ENCODE results near the gene ZNF416.

The ZNF416 gene

DNA sequence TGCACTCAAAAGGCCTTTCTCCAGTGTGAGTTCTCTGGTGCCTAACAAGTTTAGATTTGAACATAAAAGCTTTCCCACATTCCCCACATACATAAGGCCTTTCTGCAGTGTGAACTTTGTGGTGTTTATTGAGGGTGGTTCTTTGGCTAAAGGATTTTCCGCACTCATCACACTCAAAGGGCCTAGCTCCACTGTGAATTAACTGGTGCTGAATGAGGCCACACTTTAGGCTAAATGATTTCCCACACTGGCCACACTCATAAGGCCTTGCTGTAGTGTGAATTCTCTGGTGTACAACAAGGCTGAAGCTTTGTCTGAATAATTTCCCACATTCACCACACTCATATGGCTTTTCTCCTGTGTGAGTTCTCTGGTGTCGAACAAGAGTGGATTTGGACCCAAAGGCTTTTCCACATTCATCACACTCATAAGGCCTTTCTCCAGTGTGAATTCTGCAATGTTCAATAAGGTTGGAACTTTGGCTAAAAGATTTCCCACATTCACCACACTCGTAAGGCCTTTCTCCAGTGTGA is 6.2 kb downstream of the ZNF416 start:
- Mint-ChIP-seq H3K27ac (no peak overlapping the region), H3K4me1 (peaks cover 7% of the 10 kb centered on the region), H3K36me3 (ENCODE audit: low read depth) (peaks cover 78% of the 10 kb centered on the region), H3K9me3 (peaks cover 78% of the 10 kb centered on the region), H3K4me3 (no peak overlapping the region), H3K27me3 (no peaks in the 10 kb centered on the region)
- DNase-seq, result no peak
- ATAC-seq, result no peak

DNA sequence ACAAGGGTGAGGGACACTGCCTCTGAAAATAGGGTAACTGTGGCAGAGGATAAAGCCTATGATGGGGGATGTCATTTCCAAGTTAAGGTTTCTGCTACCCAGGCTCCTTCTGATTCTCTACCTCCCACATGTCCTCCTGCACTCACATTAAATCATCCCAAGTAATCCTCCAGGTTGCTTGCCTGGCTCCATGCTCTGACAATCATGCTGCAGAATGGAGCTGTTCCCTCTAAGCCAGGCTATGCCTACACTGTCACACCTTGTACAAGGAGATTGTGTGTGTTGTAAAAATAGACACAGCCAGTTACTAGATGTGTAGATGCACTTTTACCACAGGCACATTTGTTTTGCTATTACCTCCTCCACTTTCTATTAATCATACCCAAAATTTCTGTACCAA is 8.0 kb downstream of the ZNF416 start:
- H3K36me3 Mint-ChIP-seq (ENCODE audit: low read depth), result peaks cover 74% of the 10 kb centered on the region
- no peak for DNase-seq
- no peaks in the 10 kb centered on the region for H3K4me1 Mint-ChIP-seq
- no peak overlapping the region for H3K4me3 Mint-ChIP-seq
- no peak overlapping the region for H3K27ac Mint-ChIP-seq
- ATAC-seq, result no peak
- H3K9me3 Mint-ChIP-seq, result peaks cover 78% of the 10 kb centered on the region
- H3K27me3 Mint-ChIP-seq, result no peaks in the 10 kb centered on the region

DNA sequence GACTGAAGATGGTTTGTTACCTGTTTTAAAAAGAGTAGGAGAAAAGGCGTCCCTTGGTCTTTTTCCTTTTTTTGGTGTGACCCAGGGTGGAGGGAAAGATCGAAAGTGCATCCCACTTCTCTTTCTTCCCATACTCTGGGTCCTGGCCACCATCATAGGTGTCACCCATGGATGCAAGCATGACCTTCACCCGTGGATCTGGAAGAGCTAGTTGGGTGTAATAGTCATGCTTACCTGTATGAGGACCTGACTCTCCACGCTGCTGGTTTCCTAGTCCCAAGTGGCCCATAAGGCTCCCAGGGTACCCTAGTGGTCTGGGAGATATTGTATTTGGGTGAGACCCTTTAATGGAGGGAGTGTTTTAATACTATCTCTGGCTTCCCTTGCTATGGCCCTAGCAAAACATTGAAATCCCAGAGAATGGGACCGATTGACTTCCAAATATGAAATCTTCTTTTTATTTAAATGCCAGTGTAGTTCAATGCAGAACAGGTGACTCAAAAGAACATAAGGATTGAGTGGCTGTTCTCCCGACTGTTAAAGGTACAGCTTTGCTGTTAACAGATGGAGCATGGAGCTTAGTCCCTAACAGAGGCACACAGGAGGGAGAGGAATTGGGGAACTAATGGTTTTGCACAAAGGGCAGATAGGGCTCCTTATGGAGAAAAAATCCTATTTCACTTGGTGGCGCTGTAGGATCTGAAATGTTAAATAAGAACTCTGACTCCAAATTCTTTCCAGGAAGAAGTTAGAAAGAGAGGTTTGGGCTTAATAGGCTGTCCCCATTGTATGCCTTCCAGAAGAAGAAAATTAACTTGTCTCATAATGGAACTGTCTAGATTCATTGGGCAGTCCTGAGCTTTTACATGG is 12.1 kb downstream of the ZNF416 start:
- H3K4me1 Mint-ChIP-seq, result no peaks in the 10 kb centered on the region
- H3K27ac Mint-ChIP-seq, result no peak overlapping the region
- H3K9me3 Mint-ChIP-seq, result peaks cover 74% of the 10 kb centered on the region
- H3K36me3 Mint-ChIP-seq (ENCODE audit: low read depth), result peaks cover 50% of the 10 kb centered on the region
- ATAC-seq (no peak), DNase-seq (no peak)
- peaks cover 6% of the 10 kb centered on the region for H3K27me3 Mint-ChIP-seq
- no peak overlapping the region for H3K4me3 Mint-ChIP-seq

DNA sequence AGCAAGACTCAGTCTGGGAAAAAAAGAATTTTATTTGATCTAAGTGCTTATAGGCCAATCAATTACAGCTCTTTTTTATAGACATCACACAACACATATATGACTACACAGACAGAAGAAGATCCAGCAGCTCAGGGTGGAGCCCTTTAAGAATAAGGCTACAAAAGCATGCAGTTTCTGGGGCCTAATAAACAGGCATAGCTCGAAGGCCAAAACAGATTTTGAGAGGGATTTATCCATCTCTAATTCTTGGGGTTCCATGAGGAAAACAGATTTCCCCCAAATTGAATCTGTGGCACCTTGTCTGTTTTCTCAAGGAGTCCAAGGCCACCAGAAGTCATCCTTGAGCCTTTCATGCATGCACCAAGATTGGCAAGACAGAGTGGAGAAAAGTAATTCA is 15.2 kb downstream of the ZNF416 start:
- H3K4me3 Mint-ChIP-seq, result no peak overlapping the region
- peaks cover 69% of the 10 kb centered on the region for H3K9me3 Mint-ChIP-seq

DNA sequence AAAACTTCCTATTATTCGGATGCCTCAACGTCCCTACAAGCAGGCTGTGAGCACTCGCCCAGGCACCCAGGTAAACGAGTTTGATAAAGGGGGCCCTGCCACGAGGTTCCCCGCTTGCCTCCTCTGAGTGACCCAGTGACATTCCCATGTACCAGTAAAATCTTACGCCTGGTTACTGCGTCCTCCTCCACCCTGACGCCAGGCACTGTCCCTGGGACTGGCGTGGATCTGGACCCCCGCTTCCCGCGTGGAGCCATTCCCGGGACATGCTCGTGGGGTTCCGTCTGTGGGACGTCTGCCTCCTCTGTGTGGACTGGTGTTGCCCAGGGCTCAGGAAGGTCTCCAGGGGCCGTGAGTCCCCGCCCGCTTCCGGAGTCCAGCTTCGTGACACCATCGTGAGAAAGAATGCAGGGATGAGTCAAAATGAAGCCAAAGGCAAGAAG is 18.6 kb downstream of the ZNF416 start:
- Mint-ChIP-seq H3K27ac (peak overlapping the region; percentile 90), H3K36me3 (ENCODE audit: low read depth) (peaks cover 62% of the 10 kb centered on the region), H3K4me3 (peak overlapping the region; percentile 97), H3K4me1 (peaks cover 30% of the 10 kb centered on the region), H3K9me3 (peaks cover 56% of the 10 kb centered on the region), H3K27me3 (peaks cover 8% of the 10 kb centered on the region)
- ATAC-seq, result peak; percentile 5
- DNase-seq, result no peak

More for the DNA sequence above, 15.2 kb downstream of the ZNF416 start:
- DNase-seq, result no peak
- no peak for ATAC-seq
- Mint-ChIP-seq H3K4me1 (peaks cover 16% of the 10 kb centered on the region), H3K27me3 (peaks cover 8% of the 10 kb centered on the region), H3K36me3 (ENCODE audit: low read depth) (peaks cover 50% of the 10 kb centered on the region), H3K27ac (no peak overlapping the region)

DNA sequence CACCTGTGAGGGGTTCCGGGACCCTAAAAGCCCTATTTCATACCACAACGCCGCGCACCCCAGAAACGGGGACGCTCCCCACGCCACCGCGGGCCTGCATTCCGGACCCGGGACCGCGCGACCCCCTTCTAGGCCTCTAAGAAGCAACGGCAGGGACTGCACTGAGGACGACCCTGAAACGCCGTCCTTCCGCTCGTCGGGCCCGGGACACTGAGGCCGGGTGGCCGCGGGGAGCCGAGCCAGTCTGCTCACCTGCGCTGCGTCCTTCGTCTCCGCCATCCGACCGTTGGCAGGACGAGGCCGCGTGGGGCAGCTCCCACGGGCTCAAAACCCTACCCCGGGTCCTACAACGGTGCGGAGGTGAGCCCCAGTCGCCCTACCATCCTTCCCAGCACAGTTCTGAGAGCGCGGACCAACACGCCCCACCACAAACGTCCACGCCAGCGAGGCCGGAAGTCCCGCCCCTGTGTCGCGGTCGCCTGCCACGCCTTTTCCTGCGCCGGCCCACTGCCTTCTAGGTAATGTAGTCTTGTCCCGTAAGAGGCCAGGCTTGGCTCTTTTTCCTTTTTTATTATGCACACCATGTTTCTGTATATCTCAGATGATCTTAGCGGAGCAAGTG is 19.2 kb downstream of the ZNF416 start, which contains the start of gene ZNF550:
ZNF550 (minus strand) TSS at position 460 of the 622 bp plus-strand sequence; CDS start at position 279, 181 bp downstream.
- Mint-ChIP-seq H3K27me3 (peaks cover 8% of the 10 kb centered on the region), H3K9me3 (peaks cover 56% of the 10 kb centered on the region), H3K36me3 (ENCODE audit: low read depth) (peaks cover 65% of the 10 kb centered on the region), H3K4me1 (peaks cover 30% of the 10 kb centered on the region), H3K4me3 (peak within 1 kb of the TSS; percentile 97), H3K27ac (peak within 1 kb of the TSS; percentile 90)
- DNase-seq (peak; percentile 88), ATAC-seq (peak; percentile 99)

DNA sequence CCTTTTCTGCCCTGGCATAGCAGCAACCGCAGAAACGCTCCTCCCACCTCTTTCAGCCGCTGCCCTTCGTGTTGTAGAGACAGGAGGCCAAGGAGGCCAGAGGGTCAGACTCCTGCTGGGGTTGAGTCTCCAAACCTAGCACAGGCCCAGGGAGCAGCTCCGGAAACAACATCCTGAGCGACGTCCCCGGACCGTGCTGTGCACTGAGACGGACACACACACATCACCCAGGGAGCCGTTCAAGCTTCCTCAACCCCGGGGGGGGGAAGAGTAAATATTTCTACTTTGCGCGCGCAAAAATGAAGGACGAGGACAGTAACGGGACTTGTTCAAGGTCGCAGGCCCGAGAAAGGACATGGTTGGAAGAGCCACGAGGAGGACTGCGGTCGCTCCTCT is 19.7 kb downstream of the ZNF416 start:
- H3K27ac Mint-ChIP-seq, result peak overlapping the region; percentile 90
- DNase-seq, result no peak
- peak; percentile 31 for ATAC-seq
- peaks cover 58% of the 10 kb centered on the region for H3K9me3 Mint-ChIP-seq
- H3K4me1 Mint-ChIP-seq, result peaks cover 30% of the 10 kb centered on the region
- H3K4me3 Mint-ChIP-seq, result peak overlapping the region; percentile 97
- H3K27me3 Mint-ChIP-seq, result peaks cover 8% of the 10 kb centered on the region
- H3K36me3 Mint-ChIP-seq (ENCODE audit: low read depth), result peaks cover 70% of the 10 kb centered on the region

DNA sequence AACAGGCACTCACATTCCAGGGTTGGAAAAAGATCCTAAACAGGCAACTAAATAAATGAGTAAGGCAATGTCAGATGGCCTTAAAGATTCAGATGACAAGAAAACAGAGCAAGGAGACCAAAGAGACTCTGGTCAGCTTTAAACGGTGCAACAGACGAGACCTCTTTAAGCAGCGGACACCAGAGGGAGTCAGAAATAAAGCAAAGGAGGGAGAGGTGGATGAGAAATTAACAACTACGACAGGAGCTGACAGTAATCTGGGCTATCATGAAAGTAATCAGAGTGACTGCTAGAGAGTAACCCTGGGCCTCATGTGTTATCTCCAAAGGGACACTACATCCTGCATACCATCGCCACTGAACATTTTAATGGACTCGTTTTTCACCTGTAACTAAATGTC is 20.2 kb downstream of the ZNF416 start:
- Mint-ChIP-seq H3K27ac (peak overlapping the region; percentile 90), H3K36me3 (ENCODE audit: low read depth) (peaks cover 73% of the 10 kb centered on the region)
- DNase-seq, result no peak

DNA sequence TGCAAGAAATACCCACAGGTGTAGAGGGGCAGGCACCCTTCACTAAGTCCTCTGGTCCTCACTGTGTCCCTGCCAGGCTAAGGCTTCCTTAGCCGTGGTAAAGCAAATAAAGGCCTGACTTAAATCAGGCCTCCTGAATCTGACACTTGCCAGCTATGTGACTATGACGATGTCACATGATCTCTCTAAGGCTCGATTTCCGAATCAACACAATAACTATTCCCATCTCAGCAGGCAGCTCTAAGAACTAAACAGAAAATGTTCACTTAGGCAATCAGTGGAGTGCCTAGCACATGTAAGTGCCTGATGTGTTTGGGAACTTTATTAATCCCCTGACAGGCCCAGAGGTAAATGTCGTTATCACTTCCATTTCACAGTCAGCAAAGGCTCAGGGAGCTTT is 21.1 kb downstream of the ZNF416 start:
- no peak overlapping the region for H3K27ac Mint-ChIP-seq
- ATAC-seq, result no peak
- no peak for DNase-seq
- H3K9me3 Mint-ChIP-seq, result peaks cover 59% of the 10 kb centered on the region
- peaks cover 30% of the 10 kb centered on the region for H3K4me1 Mint-ChIP-seq
- no peak overlapping the region for H3K4me3 Mint-ChIP-seq
- peaks cover 5% of the 10 kb centered on the region for H3K27me3 Mint-ChIP-seq
- peaks cover 80% of the 10 kb centered on the region for H3K36me3 Mint-ChIP-seq (ENCODE audit: low read depth)

More for the DNA sequence above, 20.2 kb downstream of the ZNF416 start:
- no peak for ATAC-seq
- Mint-ChIP-seq H3K4me3 (peak overlapping the region; percentile 97), H3K9me3 (peaks cover 57% of the 10 kb centered on the region), H3K27me3 (peaks cover 7% of the 10 kb centered on the region), H3K4me1 (peaks cover 30% of the 10 kb centered on the region)

DNA sequence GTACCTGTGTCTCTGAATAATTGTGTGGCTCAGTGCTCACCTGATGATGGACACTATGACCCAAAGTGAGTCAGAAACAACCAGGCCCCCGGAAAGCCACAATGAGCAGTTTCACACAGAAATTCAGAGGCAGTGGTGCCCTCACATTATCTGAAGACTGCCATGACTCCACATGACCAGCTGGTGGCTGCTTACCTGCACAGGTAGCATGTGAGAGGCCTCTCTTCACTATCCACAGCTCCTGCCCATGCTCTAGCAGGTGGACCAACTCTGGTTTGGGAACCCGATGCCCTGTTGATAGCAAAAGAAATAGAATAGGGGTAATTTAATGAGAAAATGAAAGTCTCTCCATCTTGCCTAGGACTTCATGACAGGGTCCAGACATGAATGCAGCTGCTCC is 26.3 kb downstream of the ZNF416 start:
- Mint-ChIP-seq H3K9me3 (peaks cover 77% of the 10 kb centered on the region), H3K36me3 (ENCODE audit: low read depth) (peaks cover 100% of the 10 kb centered on the region), H3K4me1 (peaks cover 3% of the 10 kb centered on the region), H3K27ac (no peak overlapping the region), H3K4me3 (no peak overlapping the region), H3K27me3 (no peaks in the 10 kb centered on the region)
- no peak for DNase-seq
- no peak for ATAC-seq

DNA sequence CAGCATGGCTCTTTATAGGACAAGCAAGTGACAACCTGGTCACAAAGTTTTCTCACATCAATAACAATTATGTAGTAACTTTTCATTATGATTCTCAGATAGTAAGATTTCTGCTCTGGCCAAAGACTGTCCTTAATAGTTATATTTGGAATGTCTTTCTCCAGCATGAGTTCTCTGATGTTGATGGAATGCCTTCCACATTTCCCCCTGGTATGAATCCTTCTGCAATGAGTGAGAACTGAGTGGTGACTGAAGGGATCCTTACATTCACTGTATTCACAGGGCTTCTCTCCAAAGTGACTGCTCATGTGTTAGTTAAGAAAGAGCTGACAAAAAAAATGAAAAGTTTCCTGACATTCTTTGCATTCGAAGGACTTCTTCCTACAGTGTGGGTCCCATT is 32.2 kb downstream of the ZNF416 start:
- peaks cover 72% of the 10 kb centered on the region for H3K9me3 Mint-ChIP-seq
- H3K4me1 Mint-ChIP-seq, result no peaks in the 10 kb centered on the region

DNA sequence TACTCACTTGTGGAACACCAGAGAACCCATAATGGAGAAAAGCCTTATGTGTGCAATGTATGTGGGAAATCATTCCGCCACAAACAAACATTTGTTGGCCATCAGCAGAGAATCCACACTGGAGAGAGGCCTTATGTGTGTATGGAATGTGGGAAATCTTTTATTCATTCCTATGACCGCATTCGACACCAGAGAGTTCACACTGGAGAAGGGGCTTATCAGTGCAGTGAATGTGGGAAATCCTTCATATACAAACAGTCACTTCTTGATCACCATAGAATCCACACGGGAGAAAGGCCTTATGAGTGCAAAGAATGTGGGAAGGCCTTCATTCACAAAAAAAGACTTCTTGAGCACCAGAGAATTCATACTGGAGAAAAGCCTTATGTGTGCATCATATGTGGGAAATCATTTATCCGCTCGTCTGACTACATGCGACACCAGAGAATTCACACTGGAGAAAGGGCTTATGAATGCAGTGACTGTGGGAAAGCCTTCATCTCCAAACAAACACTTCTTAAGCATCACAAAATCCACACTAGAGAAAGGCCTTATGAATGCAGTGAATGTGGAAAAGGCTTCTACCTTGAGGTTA is 40.7 kb downstream of the ZNF416 start:
- Mint-ChIP-seq H3K4me1 (no peaks in the 10 kb centered on the region), H3K4me3 (no peak overlapping the region)

More for the DNA sequence above, 32.2 kb downstream of the ZNF416 start:
- DNase-seq (no peak), ATAC-seq (no peak)
- Mint-ChIP-seq H3K36me3 (ENCODE audit: low read depth) (peaks cover 100% of the 10 kb centered on the region), H3K27ac (no peak overlapping the region), H3K4me3 (no peak overlapping the region), H3K27me3 (no peaks in the 10 kb centered on the region)

DNA sequence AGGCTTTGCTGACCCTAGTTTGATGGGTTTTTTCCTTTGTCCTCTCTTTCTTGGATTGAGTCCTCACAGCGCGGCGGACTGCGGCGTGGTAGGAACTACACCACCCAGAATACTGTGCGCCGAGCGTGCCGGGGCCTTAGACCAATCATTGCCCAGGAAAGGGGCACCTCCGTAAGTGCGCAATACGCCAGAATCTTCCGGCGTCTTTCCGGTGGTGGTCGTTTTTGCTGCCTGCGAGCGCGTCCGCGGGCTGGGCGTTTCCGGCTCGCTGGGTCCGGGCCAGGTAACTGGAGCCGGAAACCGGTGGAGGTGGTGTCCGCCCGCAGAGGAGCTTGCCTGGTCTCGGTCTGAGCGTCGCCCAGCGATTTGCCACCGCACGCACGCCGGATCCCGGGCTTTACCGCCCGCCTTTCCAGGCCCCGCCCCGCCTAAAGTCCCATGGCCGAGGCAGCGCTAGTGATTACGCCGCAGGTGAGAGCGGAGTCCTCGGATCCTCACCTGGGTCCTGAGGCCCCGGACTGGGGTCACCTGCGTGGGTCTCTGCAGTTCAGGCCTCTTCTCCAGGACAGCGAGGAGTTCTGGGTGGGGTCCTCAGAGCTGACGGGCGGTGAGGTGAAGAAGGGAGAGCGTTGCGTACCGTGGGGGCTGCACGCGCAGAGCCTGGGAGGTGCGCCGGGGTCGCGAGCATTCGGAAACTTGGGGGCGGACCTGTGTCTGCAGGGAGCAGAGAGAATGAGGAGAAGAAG is 51.4 kb downstream of the ZNF416 start, which contains the start of gene ZNF549:
ZNF549 (plus strand) TSS at position 221 of the 746 bp plus-strand sequence; CDS start at position 439, 218 bp downstream.
- Mint-ChIP-seq H3K36me3 (ENCODE audit: low read depth) (peaks cover 52% of the 10 kb centered on the region), H3K4me3 (peak within 1 kb of the TSS; percentile 89), H3K27ac (peak within 1 kb of the TSS; percentile 77), H3K4me1 (peaks cover 21% of the 10 kb centered on the region), H3K9me3 (peaks cover 61% of the 10 kb centered on the region), H3K27me3 (no peaks in the 10 kb centered on the region)
- DNase-seq, result peak; percentile 87
- ATAC-seq, result peak; percentile 100

More for the DNA sequence above, 40.7 kb downstream of the ZNF416 start:
- H3K27me3 Mint-ChIP-seq, result no peaks in the 10 kb centered on the region
- DNase-seq, result no peak
- ATAC-seq, result no peak
- peaks cover 89% of the 10 kb centered on the region for H3K9me3 Mint-ChIP-seq
- H3K36me3 Mint-ChIP-seq (ENCODE audit: low read depth), result peaks cover 100% of the 10 kb centered on the region
- no peak overlapping the region for H3K27ac Mint-ChIP-seq
